ENCODE results near the gene NUF2.

The NUF2 gene

DNA sequence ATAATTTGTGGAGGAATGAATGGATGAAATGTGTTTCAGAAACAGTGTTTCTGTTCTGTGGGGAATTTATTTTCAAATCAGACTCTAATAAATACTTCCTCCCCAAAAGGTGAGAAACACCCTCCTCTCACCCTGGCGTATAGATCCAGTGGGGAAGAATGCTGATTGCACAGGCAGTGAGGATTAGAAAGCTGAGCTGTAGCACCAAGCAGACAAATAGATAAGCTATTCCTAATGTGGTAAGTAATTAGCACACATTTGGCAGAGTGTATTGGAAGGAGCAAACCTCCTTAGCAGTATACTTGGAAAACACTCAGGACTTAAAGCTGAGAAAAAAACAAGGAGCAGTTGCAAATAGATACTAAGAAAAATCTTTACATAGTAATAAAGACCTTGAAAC, 50.8 kb downstream of the NUF2 start:
- Histone ChIP-seq H4K20me1 (ENCODE audit: insufficient read depth, low read length) (no peaks in the 10 kb centered on the region), H3K4me2 (ENCODE audit: low read length) (no peak overlapping the region), H3K4me1 (ENCODE audit: low read length) (no peaks in the 10 kb centered on the region), H3K9ac (ENCODE audit: low read length) (no peak overlapping the region), H3K27ac (ENCODE audit: low read length) (no peak overlapping the region), H3K4me3 (ENCODE audit: low read length) (no peak overlapping the region), H3K79me2 (ENCODE audit: low read length) (no peaks in the 10 kb centered on the region), H3K36me3 (replicated peaks; ENCODE audit: low read depth, low read length) (no peaks in the 10 kb centered on the region), H2AFZ (ENCODE audit: low read depth, low read length) (no peak overlapping the region), H3K9me3 (ENCODE audit: insufficient read depth, low read length) (no peaks in the 10 kb centered on the region), H3K27me3 (ENCODE audit: low read depth, low read length) (peaks cover 32% of the 10 kb centered on the region)
- TF ChIP-seq, protein P1, sequence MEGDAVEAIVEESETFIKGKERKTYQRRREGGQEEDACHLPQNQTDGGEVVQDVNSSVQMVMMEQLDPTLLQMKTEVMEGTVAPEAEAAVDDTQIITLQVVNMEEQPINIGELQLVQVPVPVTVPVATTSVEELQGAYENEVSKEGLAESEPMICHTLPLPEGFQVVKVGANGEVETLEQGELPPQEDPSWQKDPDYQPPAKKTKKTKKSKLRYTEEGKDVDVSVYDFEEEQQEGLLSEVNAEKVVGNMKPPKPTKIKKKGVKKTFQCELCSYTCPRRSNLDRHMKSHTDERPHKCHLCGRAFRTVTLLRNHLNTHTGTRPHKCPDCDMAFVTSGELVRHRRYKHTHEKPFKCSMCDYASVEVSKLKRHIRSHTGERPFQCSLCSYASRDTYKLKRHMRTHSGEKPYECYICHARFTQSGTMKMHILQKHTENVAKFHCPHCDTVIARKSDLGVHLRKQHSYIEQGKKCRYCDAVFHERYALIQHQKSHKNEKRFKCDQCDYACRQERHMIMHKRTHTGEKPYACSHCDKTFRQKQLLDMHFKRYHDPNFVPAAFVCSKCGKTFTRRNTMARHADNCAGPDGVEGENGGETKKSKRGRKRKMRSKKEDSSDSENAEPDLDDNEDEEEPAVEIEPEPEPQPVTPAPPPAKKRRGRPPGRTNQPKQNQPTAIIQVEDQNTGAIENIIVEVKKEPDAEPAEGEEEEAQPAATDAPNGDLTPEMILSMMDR (IDR thresholded peaks at IDR 0.05; ENCODE audit: low read depth, low read length): no peak

DNA sequence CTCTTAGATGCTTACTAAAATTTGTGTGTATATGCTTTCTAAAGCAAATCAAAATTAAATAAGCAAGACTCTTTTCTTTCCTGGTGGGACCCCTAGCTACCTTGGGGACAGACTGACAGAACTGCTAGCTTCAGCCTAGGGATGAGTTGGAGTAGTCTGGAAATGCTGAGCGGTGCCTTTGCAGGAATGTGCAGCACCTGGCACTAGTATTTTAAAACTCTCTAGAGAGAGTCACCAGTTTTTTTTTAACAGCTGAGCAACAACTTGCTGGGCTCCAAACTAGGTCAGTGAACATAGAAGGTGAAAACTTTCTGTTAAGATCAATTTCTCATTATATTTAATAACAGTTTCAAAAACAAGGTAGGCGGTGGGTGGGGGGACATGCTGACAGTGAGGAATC, 56.8 kb downstream of the NUF2 start:
- no peak overlapping the region for H3K27ac ChIP-seq (ENCODE audit: low read length)
- no peaks in the 10 kb centered on the region for H3K9me3 ChIP-seq (ENCODE audit: insufficient read depth, low read length)
- no peaks in the 10 kb centered on the region for H3K4me1 ChIP-seq (ENCODE audit: low read length)
- no peak overlapping the region for H2AFZ ChIP-seq (ENCODE audit: low read depth, low read length)
- no peak overlapping the region for H3K4me2 ChIP-seq (ENCODE audit: low read length)
- H3K4me3 ChIP-seq (ENCODE audit: low read length): no peak overlapping the region
- no peak overlapping the region for H3K9ac ChIP-seq (ENCODE audit: low read length)
- no peaks in the 10 kb centered on the region for H3K79me2 ChIP-seq (ENCODE audit: low read length)
- no peaks in the 10 kb centered on the region for H3K36me3 ChIP-seq (replicated peaks; ENCODE audit: low read depth, low read length)
- no peak for TF ChIP-seq EZH2phosphoT487 (IDR thresholded peaks at IDR 0.05; ENCODE audit: low read depth)
- TF ChIP-seq, protein P1 (IDR thresholded peaks at IDR 0.05; ENCODE audit: low read depth, low read length): no peak
- H4K20me1 ChIP-seq (ENCODE audit: insufficient read depth, low read length): no peaks in the 10 kb centered on the region
- peaks cover 7% of the 10 kb centered on the region; the same call in 1 of the 2 replicates for H3K27me3 ChIP-seq (ENCODE audit: low read depth, low read length)

DNA sequence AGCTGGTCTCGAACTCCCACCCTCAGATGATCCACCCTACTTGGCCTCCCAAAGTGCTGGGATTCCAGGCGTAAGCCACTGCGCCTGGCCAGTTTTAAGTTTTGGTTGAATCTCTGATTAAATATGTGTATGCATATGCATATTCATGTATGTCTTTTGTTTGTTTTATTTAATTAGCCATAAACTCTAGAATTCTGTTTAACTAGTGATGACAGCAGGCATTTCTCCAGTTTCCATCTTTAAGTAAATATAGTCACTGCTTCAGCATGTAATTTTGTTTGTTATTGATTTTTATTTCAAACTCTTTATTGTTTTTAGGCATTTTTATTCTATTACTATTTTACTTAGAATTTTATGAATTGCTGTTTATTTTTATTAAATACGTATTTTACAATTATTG, 58.0 kb downstream of the NUF2 start:
- Histone ChIP-seq H3K4me1 (ENCODE audit: low read length) (no peaks in the 10 kb centered on the region), H3K36me3 (replicated peaks; ENCODE audit: low read depth, low read length) (no peaks in the 10 kb centered on the region), H3K27ac (ENCODE audit: low read length) (no peak overlapping the region), H3K9me3 (ENCODE audit: insufficient read depth, low read length) (no peaks in the 10 kb centered on the region), H3K9ac (ENCODE audit: low read length) (no peak overlapping the region), H3K4me3 (ENCODE audit: low read length) (no peak overlapping the region), H4K20me1 (ENCODE audit: insufficient read depth, low read length) (no peaks in the 10 kb centered on the region), H3K4me2 (ENCODE audit: low read length) (no peak overlapping the region), H2AFZ (ENCODE audit: low read depth, low read length) (no peak overlapping the region), H3K79me2 (ENCODE audit: low read length) (no peaks in the 10 kb centered on the region), H3K27me3 (ENCODE audit: low read depth, low read length) (peaks cover 5% of the 10 kb centered on the region; the same call in 1 of the 2 replicates)
- no peak for TF ChIP-seq EZH2phosphoT487 (IDR thresholded peaks at IDR 0.05; ENCODE audit: low read depth)
- TF ChIP-seq, protein P1 (IDR thresholded peaks at IDR 0.05; ENCODE audit: low read depth, low read length): no peak

DNA sequence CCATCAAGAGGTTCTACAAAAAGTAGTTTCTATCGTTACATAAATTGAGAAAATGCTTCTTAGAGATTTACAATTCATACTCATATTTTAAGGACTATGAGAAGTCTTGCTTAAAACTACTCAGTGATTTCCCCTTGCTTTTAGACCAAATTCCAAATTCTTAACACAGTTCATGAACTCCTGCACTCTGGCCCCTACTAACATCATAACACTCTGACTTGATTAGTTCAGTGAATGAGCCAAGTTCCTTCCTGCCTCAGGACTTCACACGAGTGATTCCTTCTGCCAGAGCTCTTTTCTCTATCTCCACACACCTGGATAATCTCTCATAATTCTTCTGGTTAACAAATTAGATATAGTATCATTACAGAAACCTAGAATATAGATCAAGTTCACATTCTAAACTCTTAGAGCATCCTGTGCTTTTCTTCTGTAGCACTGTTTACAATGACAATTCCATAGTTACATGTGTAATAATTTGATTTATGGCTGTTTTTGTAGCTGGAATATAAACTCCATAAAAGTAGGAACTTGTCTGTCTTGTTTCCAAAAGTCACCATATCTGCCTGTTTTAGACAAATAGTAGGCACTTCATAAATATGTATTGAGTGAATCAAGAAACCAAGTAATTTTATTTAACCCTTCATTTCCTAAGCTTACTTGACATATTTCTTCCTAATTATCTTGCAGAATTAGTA, 59.9 kb downstream of the NUF2 start:
- no peaks in the 10 kb centered on the region for H3K36me3 ChIP-seq (replicated peaks; ENCODE audit: low read depth, low read length)
- H3K27ac ChIP-seq (ENCODE audit: low read length): no peak overlapping the region
- H3K27me3 ChIP-seq (ENCODE audit: low read depth, low read length): peaks cover 5% of the 10 kb centered on the region; the same call in 1 of the 2 replicates
- TF ChIP-seq EZH2phosphoT487 (IDR thresholded peaks at IDR 0.05; ENCODE audit: low read depth): no peak
- TF ChIP-seq, protein P1 (IDR thresholded peaks at IDR 0.05; ENCODE audit: low read depth, low read length): no peak
- H3K4me2 ChIP-seq (ENCODE audit: low read length): no peak overlapping the region
- no peaks in the 10 kb centered on the region for H3K79me2 ChIP-seq (ENCODE audit: low read length)
- H3K9me3 ChIP-seq (ENCODE audit: insufficient read depth, low read length): no peaks in the 10 kb centered on the region
- H3K9ac ChIP-seq (ENCODE audit: low read length): no peak overlapping the region
- no peaks in the 10 kb centered on the region for H4K20me1 ChIP-seq (ENCODE audit: insufficient read depth, low read length)
- H3K4me3 ChIP-seq (ENCODE audit: low read length): no peak overlapping the region
- H3K4me1 ChIP-seq (ENCODE audit: low read length): no peaks in the 10 kb centered on the region
- no peak overlapping the region for H2AFZ ChIP-seq (ENCODE audit: low read depth, low read length)

Data from OCI-LY3 (cell line).